ENCODE data around the gene FAAP24.
"Not testable (repeated sequence)": the region's sequence is repeated elsewhere in the genome, so short reads cannot be mapped to it uniquely, and the experiment has no call there.

The FAAP24 gene, protein sequence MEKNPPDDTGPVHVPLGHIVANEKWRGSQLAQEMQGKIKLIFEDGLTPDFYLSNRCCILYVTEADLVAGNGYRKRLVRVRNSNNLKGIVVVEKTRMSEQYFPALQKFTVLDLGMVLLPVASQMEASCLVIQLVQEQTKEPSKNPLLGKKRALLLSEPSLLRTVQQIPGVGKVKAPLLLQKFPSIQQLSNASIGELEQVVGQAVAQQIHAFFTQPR

DNA sequence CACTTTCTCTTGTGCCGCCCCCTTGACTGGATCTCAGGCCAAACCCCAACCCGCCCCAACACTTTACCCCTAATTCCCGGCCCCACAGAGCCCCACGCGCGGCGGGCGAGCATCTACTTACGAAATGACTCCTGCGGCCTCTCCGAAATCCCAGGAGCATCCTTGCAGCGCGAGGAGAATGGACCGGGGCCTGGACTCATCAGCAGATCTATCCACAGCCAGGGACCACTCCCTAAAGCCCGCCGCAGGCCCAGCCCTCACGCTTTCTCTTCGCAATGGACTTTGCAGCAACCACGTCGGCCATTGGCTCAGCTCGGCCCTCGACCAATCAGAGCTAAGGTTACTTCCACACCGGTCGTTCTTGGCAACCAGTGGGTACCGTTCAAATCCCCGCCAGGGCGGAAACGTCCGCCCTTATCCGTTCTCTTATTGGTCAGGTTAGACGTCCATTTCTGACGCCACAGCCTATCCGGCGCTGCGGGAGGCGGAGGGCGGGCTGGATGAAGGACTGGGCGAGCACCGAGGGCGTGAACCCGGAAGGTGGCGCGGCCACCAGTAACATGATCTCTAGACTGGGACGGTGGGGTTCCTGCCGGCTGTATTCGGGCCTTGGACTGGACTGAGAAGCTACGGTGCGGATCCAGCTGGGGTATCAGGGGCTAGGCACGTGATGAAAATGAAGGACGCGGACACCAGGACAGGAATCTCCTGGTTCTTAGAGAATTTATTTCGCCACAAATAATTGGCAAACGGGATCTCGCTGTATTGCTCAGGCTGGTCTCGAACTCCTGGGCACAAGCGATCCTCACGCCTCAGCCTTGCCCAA is at the start of gene FAAP24, which contains the start of gene CEP89:
Gene FAAP24, plus strand, starts transcription at position 528 of the 826 bp plus-strand sequence. CDS start 955 bp downstream, outside the sequence.
Gene CEP89, minus strand, starts transcription at position 244 of the 826 bp plus-strand sequence. Its CDS starts 84 bp downstream, at position 160.
- peak; percentile 99 for DNase-seq

GRCh38 chr19:32924200-32924599 is 47.8 kb upstream of the FAAP24 start:
- DNase-seq: no peak

GRCh38 chr19:32928806-32929205 is 43.2 kb upstream of the FAAP24 start:
- peak; percentile 69 for DNase-seq

DNA sequence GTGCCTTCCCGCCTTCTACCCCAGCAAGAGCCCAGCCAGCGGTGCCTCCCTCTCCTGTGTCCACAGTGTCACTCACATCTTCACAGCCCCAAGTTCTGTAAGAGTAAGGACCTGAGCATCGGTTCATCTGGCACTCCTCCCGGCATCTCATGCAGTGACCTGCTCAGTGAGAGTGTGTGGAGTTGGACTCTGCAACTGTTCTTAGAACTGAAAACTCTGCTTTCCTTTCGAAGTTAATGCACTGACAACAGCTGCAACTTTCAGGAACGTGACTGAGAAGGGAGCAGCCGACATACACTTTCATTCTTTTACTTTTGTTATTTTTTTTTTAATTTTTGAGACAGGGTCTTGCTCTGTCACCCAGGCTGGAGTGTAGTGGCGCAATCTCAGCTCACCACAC is 41.5 kb upstream of the FAAP24 start:
- DNase-seq: no peak

DNA sequence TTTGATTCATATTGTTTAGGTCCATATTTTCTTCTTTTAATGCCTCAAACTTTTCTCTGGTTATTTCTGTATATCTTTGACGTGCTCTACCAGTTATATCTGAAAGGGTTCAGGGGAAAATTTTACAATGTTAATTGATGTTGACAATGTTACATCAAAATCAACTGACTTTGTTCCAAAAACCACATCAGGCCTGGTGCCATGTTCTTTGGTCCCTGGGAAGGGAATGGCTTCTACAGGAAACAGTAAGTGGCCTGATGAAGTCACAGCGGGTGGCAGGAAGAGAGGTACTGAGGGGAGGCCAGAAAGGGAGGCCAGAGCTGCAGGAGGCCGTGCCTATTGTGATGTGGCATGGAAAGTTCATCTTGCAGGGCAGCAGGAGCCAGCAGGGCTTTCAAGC is 38.5 kb upstream of the FAAP24 start:
- DNase-seq: no peak

DNA sequence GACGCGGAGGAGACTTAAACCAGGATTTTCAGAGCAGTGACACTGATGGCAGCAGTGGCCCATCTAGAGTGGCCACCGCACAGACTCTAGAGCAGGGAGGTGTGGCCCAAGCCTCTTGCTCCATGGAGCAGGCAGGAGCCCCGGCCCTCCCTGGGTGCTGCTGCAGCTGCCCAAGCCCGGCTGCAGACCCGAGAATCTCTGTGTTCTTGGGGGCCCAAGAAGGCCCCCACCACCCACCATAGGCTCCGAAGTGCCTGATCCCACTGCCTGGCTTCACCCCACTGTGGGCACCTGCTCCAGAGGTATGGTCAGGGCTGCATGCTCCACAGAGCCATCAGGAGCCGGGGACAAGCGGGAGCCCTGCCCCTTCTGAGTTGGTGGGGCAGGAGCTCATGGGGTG is 36.4 kb upstream of the FAAP24 start:
- DNase-seq: no peak

DNA sequence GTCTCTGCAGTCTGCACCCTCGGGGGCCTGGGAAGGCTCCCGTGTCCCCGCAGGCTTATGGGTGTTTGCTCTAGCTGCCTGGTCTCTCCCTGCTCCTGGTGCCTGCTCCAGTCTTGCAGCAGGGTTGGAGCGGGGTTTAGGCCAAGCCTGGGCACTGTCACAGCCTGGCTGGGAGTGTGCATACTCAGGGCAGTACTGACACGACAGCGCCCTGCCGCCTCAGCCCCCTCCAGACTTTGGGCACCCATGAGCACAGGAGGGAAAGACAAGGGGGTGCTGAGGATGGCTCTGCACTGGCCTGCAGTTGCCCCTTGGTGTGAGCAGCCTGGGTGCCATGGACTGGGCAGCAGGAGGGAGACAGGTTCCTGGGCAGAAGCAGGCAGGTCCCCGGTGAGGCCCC is 36.0 kb upstream of the FAAP24 start:
- DNase-seq: no peak

DNA sequence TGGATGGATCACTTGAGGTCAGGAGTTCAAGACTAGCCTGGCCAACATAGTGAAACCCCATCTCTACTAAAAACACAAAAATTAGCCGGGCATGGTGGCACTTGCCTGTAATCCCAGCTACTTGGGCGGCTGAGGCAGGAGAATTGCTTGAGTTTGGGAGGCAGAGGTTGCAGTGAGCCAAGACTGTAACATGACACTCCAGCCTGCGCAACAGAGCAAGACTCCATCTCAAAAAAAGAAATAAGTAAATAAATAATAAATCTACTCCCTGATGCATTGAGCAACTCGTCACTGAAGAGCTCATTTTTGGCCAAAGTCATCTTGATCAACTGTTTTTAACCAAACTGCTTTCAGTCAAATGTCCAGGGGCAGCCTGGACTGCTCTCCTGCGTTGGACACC is 30.8 kb upstream of the FAAP24 start:
- not testable (repeated sequence) for DNase-seq

DNA sequence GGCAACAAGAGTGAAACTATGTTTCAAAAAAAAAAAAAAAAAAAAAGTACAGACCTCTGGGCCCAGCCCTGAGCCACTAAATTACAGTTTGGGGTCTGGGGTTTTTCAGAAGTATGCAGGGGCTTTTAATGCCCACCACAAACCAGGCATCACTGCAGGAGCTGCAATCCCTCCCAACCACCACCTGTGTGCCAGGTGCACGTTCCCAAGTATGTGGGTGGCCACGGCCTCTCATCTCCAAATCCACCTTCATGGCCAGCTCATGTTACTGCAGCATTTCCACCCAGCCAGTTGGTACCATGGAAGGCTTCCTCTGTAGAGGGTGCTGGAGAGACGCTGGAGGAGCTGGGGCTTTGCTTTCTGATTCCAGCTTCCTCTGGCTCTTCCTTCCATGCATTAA is 26.8 kb upstream of the FAAP24 start:
- DNase-seq: no peak

GRCh38 chr19:32966750-32967149 is 5.3 kb upstream of the FAAP24 start:
- DNase-seq: no peak

GRCh38 chr19:32969549-32969948 is 2.5 kb upstream of the FAAP24 start:
- DNase-seq: no peak

- peak; percentile 32 for DNase-seq
Measured at GRCh38 chr19:32971012-32971595, 938 bp upstream of the FAAP24 start.

DNA sequence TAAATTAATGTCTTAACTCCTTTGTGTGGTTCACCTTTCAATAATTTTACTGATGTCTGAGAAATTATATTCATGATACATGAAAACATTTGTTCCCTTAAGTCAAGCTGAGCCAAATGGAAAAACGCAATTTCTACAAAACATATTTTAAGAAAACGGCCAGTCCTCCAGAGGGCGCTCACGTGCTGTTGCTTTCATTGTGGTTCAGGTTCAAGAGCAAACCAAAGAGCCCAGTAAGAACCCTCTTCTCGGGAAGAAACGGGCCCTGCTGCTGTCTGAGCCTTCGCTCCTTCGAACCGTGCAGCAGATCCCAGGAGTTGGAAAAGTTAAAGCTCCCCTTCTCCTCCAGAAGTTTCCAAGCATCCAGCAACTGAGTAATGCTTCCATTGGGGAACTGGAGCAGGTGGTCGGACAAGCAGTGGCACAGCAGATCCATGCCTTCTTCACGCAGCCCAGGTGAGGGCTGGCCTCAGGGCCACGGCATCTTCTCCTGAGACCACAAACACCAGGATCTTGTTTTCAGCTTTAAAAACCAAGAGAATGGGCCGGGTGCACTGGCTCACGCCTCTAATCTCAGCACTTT is 4.3 kb downstream of the FAAP24 start:
- DNase-seq: peak; percentile 52

- no peak for DNase-seq
Measured at GRCh38 chr19:32977280-32977679, 5.2 kb downstream of the FAAP24 start.

DNA sequence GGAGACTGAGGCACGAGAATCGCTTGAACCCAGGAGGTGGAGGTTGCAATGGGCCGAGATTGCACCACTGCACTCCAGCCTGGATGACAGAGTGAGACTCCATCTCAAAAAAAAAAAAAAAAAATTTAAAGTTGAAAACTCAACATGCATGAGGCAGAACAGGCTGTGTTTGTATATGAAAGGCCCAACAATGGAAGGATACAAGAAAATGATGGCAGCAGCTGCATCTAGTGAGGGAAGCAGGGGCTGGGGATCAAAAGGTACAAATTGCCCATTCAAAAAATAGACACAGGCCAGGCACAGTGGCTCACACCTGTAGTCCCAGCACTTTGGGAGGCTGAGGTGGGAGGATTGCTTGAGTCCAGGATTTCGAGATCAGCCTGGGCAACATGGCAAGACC is 5.8 kb downstream of the FAAP24 start:
- not testable (repeated sequence) for DNase-seq

GRCh38 chr19:32979807-32980206 is 7.8 kb downstream of the FAAP24 start:
- not testable (repeated sequence) for DNase-seq

- DNase-seq: not testable (repeated sequence)
Measured at GRCh38 chr19:32982488-32982887, 10.4 kb downstream of the FAAP24 start.

- DNase-seq: not testable (repeated sequence)
Measured at GRCh38 chr19:32988254-32988653, 16.2 kb downstream of the FAAP24 start.

DNA sequence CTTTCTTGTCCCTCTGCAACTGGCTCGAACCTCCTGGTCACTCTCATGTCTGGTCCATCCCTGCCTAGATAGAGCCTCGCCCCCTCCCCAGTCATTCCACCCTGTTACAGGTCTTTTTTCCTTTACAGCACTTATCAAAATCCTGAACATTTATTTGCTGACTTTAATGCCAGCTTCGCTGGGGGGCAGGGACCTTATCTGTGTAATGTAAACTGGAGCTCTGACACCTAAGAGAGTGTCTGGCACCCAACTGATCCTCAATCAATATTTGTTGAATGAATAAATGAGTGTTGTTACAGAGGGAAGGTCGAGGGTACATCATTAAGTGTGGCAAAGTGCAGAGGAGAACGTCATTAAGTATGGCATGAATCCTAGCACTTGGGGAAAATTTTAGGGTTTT is 16.7 kb downstream of the FAAP24 start:
- DNase-seq: no peak

DNA sequence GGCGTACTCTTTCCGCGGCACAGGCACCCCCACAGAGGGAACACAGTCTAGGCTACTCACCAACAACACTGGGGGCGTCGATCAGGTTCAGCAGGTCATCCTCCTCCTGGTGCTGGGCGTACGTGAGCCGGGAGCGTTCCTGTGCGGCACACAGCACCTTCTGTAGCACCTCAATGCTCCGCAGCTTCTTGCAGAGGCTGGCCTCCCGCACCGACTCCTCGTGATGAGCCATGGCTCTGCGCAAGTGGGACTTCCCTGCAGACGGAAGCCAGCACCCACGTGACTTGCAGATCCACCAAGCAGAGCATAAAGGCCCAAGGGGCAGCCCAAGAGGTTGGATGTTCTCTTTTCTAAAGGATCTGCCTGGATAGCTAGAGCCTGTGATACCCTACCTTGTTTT is 23.9 kb downstream of the FAAP24 start:
- DNase-seq: not testable (repeated sequence)

GRCh38 chr19:32997061-32997464 is 25.0 kb downstream of the FAAP24 start:
- not testable (repeated sequence) for DNase-seq

- DNase-seq: no peak
Measured at GRCh38 chr19:32997716-32998355, 25.8 kb downstream of the FAAP24 start.

DNA sequence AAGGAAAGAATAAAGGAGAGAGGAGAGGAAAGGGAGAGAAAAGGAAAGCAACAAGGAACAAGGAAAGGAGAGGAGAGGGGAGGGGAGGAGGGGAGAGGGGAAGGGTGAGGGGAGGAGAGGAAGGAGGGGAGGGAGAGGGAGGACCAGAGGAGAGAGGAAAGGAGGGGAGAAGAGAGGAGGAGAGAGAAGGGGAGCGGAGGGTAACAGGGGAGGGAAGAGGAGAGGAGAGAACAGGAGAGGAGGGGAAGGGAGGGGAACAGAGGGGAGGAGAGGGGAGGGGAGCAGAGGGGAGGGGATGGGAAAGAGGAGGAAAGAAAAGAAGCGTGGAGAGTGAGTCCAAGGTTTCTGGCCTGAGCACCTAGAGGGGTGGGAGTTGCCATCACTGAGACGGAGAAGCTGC is 26.7 kb downstream of the FAAP24 start:
- no peak for DNase-seq
